SHP77 treated with DMSO at 0.1 percent for 48 hours (cell line): ENCODE results near the gene CNGA4.
"Not testable (repeated sequence)": the region's sequence is repeated elsewhere in the genome, so short reads cannot be mapped to it uniquely, and the experiment has no call there.

ENCODE experiments used
- DNase-seq: peaks from one replicate; lab custom pipeline; 2025; lab: John Stamatoyannopoulos, UW

The CNGA4 gene

DNA sequence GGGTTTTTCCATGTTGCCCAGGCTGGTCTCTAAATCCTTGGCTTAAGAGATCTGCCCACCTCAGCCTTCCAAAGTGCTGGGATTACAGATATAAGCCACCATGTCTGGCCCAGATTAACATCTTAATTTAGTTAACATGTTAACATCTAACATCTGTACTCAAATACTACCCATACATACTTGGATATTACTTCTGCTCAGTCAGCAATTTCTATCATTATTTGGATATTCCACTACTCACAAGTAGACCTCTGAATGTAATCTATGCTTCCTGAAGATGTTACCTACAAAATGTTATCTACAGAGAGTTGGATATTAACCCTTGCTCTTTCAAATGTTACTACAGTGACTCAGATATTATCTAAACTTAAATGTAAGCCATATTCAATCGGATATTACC, 24.8 kb downstream of the CNGA4 start:
- DNase-seq, result no peak

DNA sequence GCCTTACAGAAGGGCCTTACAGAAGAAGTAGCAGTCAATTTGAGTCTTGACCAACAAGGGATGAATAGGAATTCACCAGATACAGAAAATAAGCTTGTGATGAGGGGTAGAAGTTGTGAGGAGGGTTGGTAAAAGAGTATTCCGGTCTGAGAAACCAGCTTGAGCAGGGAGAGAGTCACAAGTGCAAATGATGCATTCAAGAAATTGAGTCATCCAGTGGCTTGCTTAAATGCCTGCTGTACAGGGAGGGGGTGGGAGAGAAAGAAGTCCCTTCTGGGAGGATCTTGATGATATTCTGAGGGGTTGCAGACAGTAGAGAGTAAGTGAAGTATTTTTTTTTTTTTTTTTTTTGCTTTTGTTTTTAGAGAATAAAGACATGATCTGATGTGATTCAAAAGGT, 29.9 kb downstream of the CNGA4 start:
- DNase-seq, result no peak

DNA sequence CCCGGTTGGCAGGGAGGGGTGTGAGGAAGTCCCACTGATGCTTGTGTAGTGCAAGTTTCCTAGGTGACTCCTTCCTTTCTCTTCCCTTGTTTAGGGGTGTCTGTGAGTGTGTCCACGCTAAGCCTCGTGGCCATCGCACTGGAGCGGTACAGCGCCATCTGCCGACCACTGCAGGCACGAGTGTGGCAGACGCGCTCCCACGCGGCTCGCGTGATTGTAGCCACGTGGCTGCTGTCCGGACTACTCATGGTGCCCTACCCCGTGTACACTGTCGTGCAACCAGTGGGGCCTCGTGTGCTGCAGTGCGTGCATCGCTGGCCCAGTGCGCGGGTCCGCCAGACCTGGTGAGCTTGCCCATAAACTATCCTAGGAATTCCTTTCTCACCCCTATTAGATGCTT, 31.1 kb downstream of the CNGA4 start:
- no peak for DNase-seq

DNA sequence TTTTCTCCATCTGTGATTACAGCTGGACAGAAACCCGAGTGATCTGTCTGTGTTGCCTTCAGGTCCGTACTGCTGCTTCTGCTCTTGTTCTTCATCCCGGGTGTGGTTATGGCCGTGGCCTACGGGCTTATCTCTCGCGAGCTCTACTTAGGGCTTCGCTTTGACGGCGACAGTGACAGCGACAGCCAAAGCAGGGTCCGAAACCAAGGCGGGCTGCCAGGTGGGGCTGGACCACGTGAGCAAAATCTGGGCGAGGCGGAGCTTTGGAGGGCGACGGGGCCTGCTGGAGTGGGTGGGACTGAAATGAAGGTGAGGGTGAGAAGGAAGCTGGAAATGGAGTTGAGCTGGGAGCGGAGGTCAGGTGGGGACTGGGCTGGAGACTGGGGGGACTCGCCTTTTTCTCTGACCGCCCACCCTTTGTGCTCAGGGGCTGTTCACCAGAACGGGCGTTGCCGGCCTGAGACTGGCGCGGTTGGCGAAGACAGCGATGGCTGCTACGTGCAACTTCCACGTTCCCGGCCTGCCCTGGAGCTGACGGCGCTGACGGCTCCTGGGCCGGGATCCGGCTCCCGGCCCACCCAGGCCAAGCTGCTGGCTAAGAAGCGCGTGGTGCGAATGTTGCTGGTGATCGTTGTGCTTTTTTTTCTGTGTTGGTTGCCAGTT, 31.8 kb downstream of the CNGA4 start:
- DNase-seq, result no peak

DNA sequence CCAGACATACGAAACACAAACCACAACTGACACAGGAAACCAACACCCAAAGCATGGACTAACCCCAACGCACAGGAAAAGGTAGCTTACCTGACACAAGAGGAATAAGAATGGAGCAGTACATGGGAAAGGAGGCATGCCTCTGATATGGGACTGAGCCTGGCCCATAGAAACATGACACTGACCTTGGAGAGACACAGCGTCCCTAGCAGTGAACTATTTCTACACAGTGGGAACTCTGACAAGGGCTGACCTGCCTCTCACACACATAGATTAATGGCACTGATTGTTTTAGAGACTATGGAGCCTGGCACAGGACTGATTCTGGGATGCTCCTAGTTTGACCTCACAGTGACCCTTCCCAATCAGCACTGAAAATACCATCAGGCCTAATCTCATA, 32.7 kb downstream of the CNGA4 start:
- no peak for DNase-seq

DNA sequence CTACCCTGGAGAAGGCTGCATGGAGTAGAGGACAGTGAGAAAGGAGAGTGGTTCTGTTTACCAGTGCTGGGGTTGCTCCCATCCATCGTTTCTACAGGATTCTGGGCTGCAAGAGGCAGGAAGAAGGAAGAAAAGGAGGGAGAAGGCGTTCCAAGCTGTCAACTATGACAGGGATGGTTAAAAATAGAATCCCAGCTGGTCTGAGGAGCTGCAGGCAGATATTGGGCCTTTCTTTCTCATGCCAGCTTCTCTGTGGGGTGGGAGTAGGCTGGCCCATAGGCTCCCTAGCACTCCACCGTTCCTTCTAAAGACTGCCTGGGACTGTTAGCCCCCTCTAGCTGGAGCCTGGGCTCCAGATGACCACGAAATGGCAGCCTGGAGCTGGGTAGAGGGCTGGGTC, 34.3 kb downstream of the CNGA4 start:
- no peak for DNase-seq

DNA sequence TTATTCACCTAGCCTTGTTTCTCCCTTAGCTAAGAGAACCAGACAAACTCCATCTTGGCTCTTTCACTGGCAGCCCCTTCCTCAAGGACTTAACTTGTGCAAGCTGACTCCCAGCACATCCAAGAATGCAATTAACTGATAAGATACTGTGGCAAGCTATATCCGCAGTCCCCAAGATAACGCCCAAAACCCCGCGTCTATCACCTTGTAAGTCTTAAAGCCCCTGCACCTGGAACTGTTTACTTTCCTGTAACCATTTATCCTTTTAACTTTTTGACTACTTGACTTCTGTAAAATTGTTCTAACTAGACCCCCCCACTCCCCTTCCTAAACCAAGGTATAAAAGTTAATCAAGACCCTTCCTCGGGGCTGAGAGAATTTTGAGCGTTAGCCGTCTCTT, 41.9 kb downstream of the CNGA4 start:
- not testable (repeated sequence) for DNase-seq

DNA sequence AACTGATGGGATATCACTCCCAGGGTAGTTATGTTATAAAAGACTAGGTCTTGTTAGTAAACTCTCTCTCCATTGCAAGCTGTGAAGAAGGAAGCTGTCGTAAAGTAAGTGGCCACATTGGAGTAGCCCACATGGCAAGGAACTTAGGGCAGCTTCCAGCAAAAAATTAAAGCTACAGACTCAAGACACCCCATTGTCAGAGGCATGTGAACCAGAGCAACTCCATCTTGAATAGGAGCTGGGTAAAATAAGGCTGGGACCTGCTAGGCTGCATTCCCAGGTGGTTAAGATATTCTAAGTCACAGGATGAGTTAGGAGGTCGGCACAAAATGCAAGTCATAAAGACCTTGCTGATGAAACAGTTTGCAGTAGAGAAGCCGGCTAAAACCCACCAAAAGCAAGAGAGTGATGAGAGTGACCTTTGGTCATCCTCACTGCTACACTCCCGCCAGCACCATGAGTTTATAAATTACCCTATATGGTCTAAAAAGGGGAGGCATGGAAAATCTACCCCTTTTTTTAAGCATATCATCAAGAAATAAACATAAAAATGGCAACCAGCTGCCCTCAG, 44.6 kb downstream of the CNGA4 start:
- DNase-seq, result no peak

DNA sequence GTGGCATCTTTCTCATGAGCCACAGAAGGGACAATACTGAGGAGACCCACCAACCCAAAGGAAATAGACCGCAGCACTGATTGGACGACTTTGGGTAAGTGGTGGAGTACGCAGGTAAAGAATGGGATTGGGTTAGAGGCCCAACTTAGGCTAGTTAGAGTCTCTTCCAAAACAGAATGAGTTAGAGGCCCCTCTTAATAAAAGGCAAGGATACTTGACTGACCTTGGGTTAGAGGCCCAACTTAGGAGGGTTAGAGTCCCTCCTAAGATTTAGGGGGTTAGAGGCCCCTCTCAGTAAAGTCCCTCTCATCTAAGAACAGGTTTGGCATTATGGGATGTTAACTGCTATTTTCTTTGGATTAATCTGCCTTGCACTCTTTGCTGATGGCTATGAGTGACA, 45.4 kb downstream of the CNGA4 start:
- no peak for DNase-seq

DNA sequence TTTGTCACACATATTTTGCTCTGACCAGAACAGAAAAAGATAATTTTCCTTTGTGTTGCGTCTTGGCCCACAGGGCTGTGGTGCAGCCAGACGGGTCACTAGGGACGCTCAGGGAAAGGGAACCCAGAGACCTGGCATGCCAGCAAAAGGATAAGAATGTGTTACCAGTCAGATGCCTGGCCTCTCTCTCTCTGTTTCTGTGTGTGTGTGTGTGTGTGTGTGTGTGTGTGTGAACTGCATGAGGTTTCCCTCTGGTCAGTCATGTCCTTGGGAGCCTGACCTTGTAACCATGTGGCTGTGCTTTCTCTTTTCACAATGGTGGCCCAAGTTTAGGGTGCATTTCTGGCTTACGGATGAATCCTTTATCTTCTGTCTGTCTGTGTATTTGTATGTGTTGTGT, 46.1 kb downstream of the CNGA4 start:
- no peak for DNase-seq
